AG04450 (cell line): ENCODE measurements around the gene GRIN3A. TPM values are rescaled to one million over a fixed set of nuclear protein-coding genes. Genes with fewer than 3 reads are reported as not detected.

Source experiments
- CTCF ChIA-PET: fragments of 300-600, 350-600 bp; formaldehyde crosslinking; extraction: SDS; loops from one replicate; lab custom pipeline; 2022; ENCODE audit warnings: antibody characterized with exemption, inconsistent platforms; lab: Charles Lee
- POLR2A ChIA-PET: fragments of 350-600 bp; formaldehyde crosslinking; extraction: SDS; loops from one replicate; lab custom pipeline; 2021; ENCODE audit warnings: antibody characterized with exemption, inconsistent platforms; lab: Yijun Ruan, JAX
- DNase-seq: peaks from one replicate; pipeline ENCODE4 v3.0.0-alpha.2; 2011; ENCODE audit warnings: low read depth, low spot score
- H3K27ac ChIP-seq: one replicate; pipeline ENCODE4 v1.5.1; 2012; ENCODE audit warnings: low read depth, low read length, control low read depth
- H3K27me3 ChIP-seq: one replicate; pipeline ENCODE4 v1.6.0; 2012; ENCODE audit warnings: low read length; ENCODE audit not compliant: control insufficient read depth, insufficient read depth
- H3K4me3 ChIP-seq: 2 replicates; pipeline ENCODE4 v1.5.1; 2011; ENCODE audit warnings: mild to moderate bottlenecking, low read depth, low read length, control low read depth
- H3K9me3 ChIP-seq: 2 replicates; pipeline ENCODE4 v1.5.1; 2012; ENCODE audit warnings: low read length; ENCODE audit not compliant: control insufficient read depth, insufficient read depth
- CTCF ChIP-seq: IDR thresholded peaks from 2 replicates; pipeline ENCODE4 v1.5.1; 2011; ENCODE audit warnings: low read depth, low read length, control low read depth, inconsistent platforms
- polyA plus RNA-seq: library from polyadenylated mRNA; depleted of rRNA; stranded (reverse); fragments of >200 nt; gene quantifications from 2 replicates; pipeline ENCODE4 v1.2.3, GENCODE V29; 2011

The GRIN3A gene
- polyA plus RNA-seq, 1 experiment: not detected

- ChIA-PET POLR2A (no interaction called here), CTCF (no interaction called here)
- Histone ChIP-seq H3K4me3 (no peak overlapping the region), H3K27me3 (no peaks in the 10 kb centered on the region), H3K9me3 (no peaks in the 10 kb centered on the region), H3K27ac (no peak overlapping the region)
- no peak for TF ChIP-seq CTCF
- DNase-seq: no peak
These were observed 85.8 kb downstream of the GRIN3A start for GRCh38 chr9:101652601-101653175.

- Histone ChIP-seq H3K27me3 (no peaks in the 10 kb centered on the region), H3K27ac (no peak overlapping the region), H3K9me3 (no peaks in the 10 kb centered on the region), H3K4me3 (no peak overlapping the region)
- TF ChIP-seq CTCF: no peak
- ChIA-PET POLR2A (no interaction called here), CTCF (no interaction called here)
- DNase-seq: no peak
These were observed 88.3 kb downstream of the GRIN3A start for GRCh38 chr9:101650142-101650541.

- no peak for DNase-seq
- H3K9me3 ChIP-seq: no peaks in the 10 kb centered on the region
- ChIA-PET CTCF (no interaction called here), POLR2A (no interaction called here)
- no peak overlapping the region for H3K4me3 ChIP-seq
- no peaks in the 10 kb centered on the region for H3K27me3 ChIP-seq
- no peak for TF ChIP-seq CTCF
- no peak overlapping the region for H3K27ac ChIP-seq
These were observed 90.0 kb downstream of the GRIN3A start for GRCh38 chr9:101648493-101648892.

GRCh38 chr9:101639785-101640665 lies 98.4 kb downstream of the GRIN3A start:
- no peak for DNase-seq
- CTCF ChIA-PET: no interaction called here

More at GRCh38 chr9:101639785-101640665, 98.4 kb downstream of the GRIN3A start:
- Histone ChIP-seq H3K4me3 (no peak overlapping the region), H3K27ac (no peak overlapping the region), H3K27me3 (no peaks in the 10 kb centered on the region), H3K9me3 (no peaks in the 10 kb centered on the region)
- TF ChIP-seq CTCF: no peak
- POLR2A ChIA-PET: no interaction called here
